ENCODE data around the gene SFMBT1. TPM values are rescaled to one million over a fixed set of nuclear protein-coding genes. Genes with fewer than 3 reads are reported as not detected.

SFMBT1 gene
- total and polyA plus RNA-seq, 2 donors (not counting 1 experiment from before 2014, with no cell fraction given), result 3.7 to 5.6 TPM

DNA sequence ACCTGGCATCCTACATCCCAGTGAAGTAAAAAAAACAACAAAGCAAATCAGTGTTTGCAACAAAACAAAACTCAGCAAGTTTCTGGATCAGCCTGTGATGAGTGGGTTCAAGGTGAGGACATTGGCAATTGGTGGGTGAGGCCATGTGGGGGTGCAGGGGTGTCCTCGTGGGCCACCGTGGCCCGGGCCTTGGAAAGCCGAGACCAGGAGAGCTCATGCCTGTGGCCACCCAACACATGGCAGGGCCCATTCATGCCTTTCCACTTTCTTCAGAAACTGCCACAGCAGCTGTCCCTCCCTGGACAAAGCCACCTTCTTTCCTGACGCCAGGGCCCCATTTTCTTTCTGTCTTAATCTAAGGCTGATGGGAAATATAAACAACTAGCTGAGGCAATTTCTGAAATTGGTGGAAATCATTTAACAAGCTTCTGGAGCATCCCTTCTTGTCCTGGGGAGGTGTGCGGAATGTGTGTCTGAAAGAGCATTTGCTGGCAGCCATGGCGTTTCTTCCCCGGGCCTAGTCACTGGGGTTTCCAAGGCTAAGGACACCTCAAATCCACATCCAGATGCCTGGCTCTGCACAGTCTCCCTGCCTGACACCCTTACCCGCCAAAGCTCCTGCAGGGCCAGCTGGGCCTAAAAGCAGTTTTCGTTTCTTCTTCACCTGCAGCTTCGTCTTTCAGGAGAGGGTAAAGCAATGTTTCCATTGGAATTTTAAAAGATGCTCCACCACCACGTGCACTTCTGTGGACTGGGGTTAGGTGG lies 34.1 kb upstream of the SFMBT1 start:
- no peak overlapping the region for H3K4me2 ChIP-seq (ENCODE audit: extremely low read depth, insufficient read depth, low read length)
- no peaks in the 10 kb centered on the region for H4K20me1 ChIP-seq (ENCODE audit: control insufficient read depth, extremely low read depth, insufficient read depth, low read length)
- no peaks in the 10 kb centered on the region for H3K9me3 ChIP-seq (ENCODE audit: control insufficient read depth, insufficient read depth, low read depth, low read length)
- H3K79me2 ChIP-seq (ENCODE audit: control insufficient read depth, insufficient read depth, low read length), result no peaks in the 10 kb centered on the region
- no peak for DNase-seq (ENCODE audit: low read depth in 2 of 2)
- peaks cover 5% of the 10 kb centered on the region for H3K4me1 ChIP-seq (ENCODE audit: control insufficient read depth, extremely low read depth, insufficient read depth, low read length)
- H3K9ac ChIP-seq (ENCODE audit: insufficient read depth, low read length), result no peak overlapping the region
- no peak overlapping the region for H3K27ac ChIP-seq (ENCODE audit: insufficient read depth, low read length)
- H2AFZ ChIP-seq (ENCODE audit: low read length), result no peak overlapping the region
- H3K36me3 ChIP-seq (ENCODE audit: control insufficient read depth, insufficient read depth, low read length), result no peaks in the 10 kb centered on the region
- no peak overlapping the region for H3K4me3 ChIP-seq (replicated peaks in 1 of 4; ENCODE audit: control extremely low read depth in 1 of 4, insufficient read depth in 1 of 4, low read depth in 3 of 4, low read length in 4 of 4)
- TF ChIP-seq EZH2 (IDR thresholded peaks at IDR 0.05; ENCODE audit: low read length, missing control alignments), result no peak
- TF ChIP-seq, protein P1, sequence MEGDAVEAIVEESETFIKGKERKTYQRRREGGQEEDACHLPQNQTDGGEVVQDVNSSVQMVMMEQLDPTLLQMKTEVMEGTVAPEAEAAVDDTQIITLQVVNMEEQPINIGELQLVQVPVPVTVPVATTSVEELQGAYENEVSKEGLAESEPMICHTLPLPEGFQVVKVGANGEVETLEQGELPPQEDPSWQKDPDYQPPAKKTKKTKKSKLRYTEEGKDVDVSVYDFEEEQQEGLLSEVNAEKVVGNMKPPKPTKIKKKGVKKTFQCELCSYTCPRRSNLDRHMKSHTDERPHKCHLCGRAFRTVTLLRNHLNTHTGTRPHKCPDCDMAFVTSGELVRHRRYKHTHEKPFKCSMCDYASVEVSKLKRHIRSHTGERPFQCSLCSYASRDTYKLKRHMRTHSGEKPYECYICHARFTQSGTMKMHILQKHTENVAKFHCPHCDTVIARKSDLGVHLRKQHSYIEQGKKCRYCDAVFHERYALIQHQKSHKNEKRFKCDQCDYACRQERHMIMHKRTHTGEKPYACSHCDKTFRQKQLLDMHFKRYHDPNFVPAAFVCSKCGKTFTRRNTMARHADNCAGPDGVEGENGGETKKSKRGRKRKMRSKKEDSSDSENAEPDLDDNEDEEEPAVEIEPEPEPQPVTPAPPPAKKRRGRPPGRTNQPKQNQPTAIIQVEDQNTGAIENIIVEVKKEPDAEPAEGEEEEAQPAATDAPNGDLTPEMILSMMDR (conservative IDR thresholded peaks at IDR 0.05 in 1 of 2, IDR thresholded peaks at IDR 0.05 in 1 of 2; ENCODE audit: low read depth in 1 of 2, low read length in 2 of 2), result no peak
- H3K27me3 ChIP-seq (ENCODE audit: control insufficient read depth, insufficient read depth, low read length), result no peaks in the 10 kb centered on the region

DNA sequence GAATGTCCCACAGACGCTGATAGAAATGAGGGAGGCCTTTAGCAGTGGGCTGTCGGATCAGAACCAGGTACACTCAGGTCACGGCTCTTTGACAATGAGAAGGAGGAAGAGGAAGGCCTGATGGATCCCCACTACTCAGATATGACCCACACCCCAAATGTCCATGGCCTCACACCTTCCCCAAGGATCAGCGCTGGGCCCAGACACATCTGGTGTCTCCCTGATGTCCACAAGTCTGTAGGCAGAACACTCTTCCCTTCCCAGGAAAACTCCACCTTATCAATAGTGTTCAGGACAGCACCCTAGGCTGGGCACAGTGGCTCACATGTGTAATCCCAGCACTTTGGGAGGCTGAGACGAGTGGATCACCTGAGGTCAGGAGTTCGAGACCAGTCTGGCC lies 33.3 kb upstream of the SFMBT1 start:
- DNase-seq (ENCODE audit: low read depth in 2 of 2), result no peak
- Histone ChIP-seq H3K9me3 (ENCODE audit: control insufficient read depth, insufficient read depth, low read depth, low read length) (no peaks in the 10 kb centered on the region), H3K4me3 (replicated peaks in 1 of 4; ENCODE audit: control extremely low read depth in 1 of 4, insufficient read depth in 1 of 4, low read depth in 3 of 4, low read length in 4 of 4) (no peak overlapping the region), H3K4me2 (ENCODE audit: extremely low read depth, insufficient read depth, low read length) (no peak overlapping the region), H2AFZ (ENCODE audit: low read length) (no peak overlapping the region), H3K27ac (ENCODE audit: insufficient read depth, low read length) (no peak overlapping the region), H3K9ac (ENCODE audit: insufficient read depth, low read length) (no peak overlapping the region), H4K20me1 (ENCODE audit: control insufficient read depth, extremely low read depth, insufficient read depth, low read length) (no peaks in the 10 kb centered on the region), H3K4me1 (ENCODE audit: control insufficient read depth, extremely low read depth, insufficient read depth, low read length) (peaks cover 3% of the 10 kb centered on the region), H3K79me2 (ENCODE audit: control insufficient read depth, insufficient read depth, low read length) (no peaks in the 10 kb centered on the region), H3K36me3 (ENCODE audit: control insufficient read depth, insufficient read depth, low read length) (no peaks in the 10 kb centered on the region), H3K27me3 (ENCODE audit: control insufficient read depth, insufficient read depth, low read length) (no peaks in the 10 kb centered on the region)
- no peak for TF ChIP-seq EZH2 (IDR thresholded peaks at IDR 0.05; ENCODE audit: low read length, missing control alignments)
- TF ChIP-seq, protein P1 (conservative IDR thresholded peaks at IDR 0.05 in 1 of 2, IDR thresholded peaks at IDR 0.05 in 1 of 2; ENCODE audit: low read depth in 1 of 2, low read length in 2 of 2), result no peak

DNA sequence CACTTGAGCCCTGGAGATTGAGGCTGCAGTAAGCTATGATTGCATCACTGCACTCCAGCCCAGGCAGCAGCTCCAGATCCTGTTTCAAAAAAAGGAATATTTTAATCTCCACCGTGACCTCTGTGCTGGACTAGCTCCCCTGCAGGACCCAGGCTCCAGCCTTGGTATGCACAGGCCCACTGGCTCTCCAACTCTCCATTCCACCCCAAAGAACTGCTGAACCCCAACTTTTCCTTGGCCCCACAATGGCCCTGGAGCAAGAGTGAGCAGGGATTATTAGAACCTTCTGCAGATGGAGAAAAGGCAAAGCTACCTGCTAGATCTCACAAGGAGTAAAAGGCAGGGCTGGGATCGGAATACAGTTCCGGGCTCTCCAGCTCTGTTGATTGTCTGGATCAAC lies 32.8 kb upstream of the SFMBT1 start:
- no peak for DNase-seq (ENCODE audit: low read depth in 2 of 2)
- H3K27ac ChIP-seq (ENCODE audit: insufficient read depth, low read length), result no peak overlapping the region
- H3K9ac ChIP-seq (ENCODE audit: insufficient read depth, low read length), result no peak overlapping the region
- no peaks in the 10 kb centered on the region for H3K27me3 ChIP-seq (ENCODE audit: control insufficient read depth, insufficient read depth, low read length)
- no peaks in the 10 kb centered on the region for H4K20me1 ChIP-seq (ENCODE audit: control insufficient read depth, extremely low read depth, insufficient read depth, low read length)
- H3K9me3 ChIP-seq (ENCODE audit: control insufficient read depth, insufficient read depth, low read depth, low read length), result no peaks in the 10 kb centered on the region
- H3K4me1 ChIP-seq (ENCODE audit: control insufficient read depth, extremely low read depth, insufficient read depth, low read length), result peaks cover 3% of the 10 kb centered on the region
- no peak overlapping the region for H3K4me3 ChIP-seq (replicated peaks in 1 of 4; ENCODE audit: control extremely low read depth in 1 of 4, insufficient read depth in 1 of 4, low read depth in 3 of 4, low read length in 4 of 4)
- no peaks in the 10 kb centered on the region for H3K36me3 ChIP-seq (ENCODE audit: control insufficient read depth, insufficient read depth, low read length)
- H3K4me2 ChIP-seq (ENCODE audit: extremely low read depth, insufficient read depth, low read length), result no peak overlapping the region
- H2AFZ ChIP-seq (ENCODE audit: low read length), result no peak overlapping the region
- H3K79me2 ChIP-seq (ENCODE audit: control insufficient read depth, insufficient read depth, low read length), result no peaks in the 10 kb centered on the region
- TF ChIP-seq, protein P1 (conservative IDR thresholded peaks at IDR 0.05 in 1 of 2, IDR thresholded peaks at IDR 0.05 in 1 of 2; ENCODE audit: low read depth in 1 of 2, low read length in 2 of 2), result no peak
- TF ChIP-seq EZH2 (IDR thresholded peaks at IDR 0.05; ENCODE audit: low read length, missing control alignments), result no peak
